RCC 7860 (cell line): ENCODE results near the gene GRAMD1B.
"Not testable (repeated sequence)": the region's sequence is repeated elsewhere in the genome, so short reads cannot be mapped to it uniquely, and the experiment has no call there.

Experiments
- DNase-seq: peaks from one replicate; pipeline ENCODE4 v3.0.0-alpha.2; 2015; ENCODE audit warnings: low spot score
- FAIRE-seq: peaks from 2 replicates; lab custom pipeline; 2012; peaks lifted over from hg19 to GRCh38; lab: Jason Lieb, UNC

GRAMD1B gene

DNA sequence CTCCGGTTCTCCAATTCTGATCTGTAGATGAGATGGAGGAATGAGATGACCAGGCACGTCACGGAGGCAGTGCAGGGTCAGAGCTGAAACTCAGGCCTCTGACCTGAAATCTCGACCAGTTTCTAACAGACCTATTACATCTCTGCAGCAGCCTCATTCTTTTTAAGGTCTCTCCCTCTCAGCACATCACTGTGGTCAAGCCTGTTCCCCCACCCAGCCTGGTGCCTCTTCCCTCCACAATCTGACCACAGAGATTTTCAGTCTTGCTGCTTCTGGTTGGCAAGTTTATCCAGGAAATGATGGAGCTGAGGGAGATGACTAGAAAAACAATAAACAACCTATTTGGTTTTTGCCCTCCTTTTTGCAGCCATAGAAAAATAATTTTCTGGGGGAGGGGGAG is 9.5 kb downstream of the GRAMD1B start:
- no peak for FAIRE-seq
- no peak for DNase-seq

- DNase-seq = no peak
- no peak for FAIRE-seq
Observed at GRCh38 chr11:123441161-123441560, 11.1 kb downstream of the GRAMD1B start.

DNA sequence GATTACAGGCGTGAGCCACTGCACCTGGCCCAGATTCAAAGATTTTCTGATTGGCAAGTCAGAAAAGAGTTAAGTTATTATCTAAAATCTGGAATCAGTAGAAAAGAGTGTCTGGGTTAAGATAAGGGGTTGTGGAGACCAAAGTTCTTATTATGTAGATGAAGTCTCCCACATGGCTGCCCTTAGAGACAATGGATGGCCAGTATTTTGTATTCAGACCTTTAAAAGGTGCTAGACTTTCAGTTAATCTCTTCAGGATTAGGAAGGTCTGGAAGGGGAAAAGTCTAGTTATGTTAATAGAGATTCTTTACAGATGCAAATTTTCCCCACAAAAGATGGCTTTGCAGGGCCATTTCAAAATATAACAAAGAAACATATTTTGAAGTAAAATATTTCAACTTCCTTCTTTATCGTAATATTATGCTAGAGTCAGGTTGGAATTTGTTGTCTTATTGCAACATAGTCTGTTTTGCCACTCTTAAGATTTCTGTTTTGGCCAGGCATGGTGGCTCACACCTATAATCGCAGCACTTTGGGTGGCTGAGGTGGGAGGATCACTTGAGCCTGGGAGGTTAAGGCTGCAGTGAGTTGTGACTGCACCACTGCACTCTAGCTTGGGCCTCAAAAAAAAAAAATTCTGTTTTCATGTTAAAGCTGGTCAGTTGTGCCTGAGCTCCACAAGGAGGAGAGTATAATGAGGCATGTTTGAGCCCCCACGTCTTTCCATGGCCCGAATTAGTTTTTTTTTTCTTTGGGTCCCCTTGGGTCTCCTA is 14.0 kb downstream of the GRAMD1B start:
- FAIRE-seq = no peak

DNA sequence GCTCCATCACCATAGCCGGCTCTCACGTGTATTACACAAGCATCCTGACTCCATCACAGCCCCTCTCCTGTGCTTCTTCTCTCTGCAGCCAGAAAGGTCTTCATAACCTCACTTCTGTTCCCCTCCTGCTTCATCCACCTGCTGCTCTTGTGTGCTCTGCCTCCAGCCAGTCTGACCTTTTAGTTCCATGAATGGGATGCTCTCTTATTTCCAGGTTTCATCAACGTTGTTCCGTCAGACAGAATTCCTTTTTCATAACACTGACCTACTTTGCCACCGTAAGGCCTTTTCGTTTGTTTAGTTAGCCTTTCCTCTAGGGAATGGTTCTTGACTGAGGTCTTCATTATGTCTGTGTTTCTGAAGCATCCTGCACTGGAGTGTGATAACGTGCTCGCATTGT is 18.8 kb downstream of the GRAMD1B start:
- DNase-seq = no peak
- FAIRE-seq = no peak

More for the DNA sequence above, 14.0 kb downstream of the GRAMD1B start:
- no peak for DNase-seq

- FAIRE-seq (no peak), DNase-seq (no peak)
Observed at GRCh38 chr11:123449436-123449835, 19.4 kb downstream of the GRAMD1B start.

DNA sequence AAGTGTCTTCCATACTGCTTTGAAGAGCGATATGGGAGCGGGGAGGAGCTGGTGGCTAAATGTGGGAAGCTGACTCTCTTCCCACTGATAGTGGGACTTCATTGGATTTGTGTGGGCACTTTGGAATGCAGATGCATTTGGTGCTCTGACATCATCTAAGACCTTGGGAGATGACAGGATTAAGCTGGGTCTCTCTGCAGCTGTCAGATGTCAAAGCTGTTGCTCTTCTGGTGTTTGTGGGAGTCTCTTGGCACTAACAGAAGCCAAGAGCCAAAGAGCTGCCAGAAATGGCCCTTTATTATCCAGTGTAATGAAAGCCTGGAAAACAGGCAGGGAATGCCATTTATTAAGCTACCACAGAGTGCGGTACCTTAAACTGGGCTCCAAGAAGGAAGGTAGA is 20.6 kb downstream of the GRAMD1B start:
- FAIRE-seq (no peak), DNase-seq (no peak)

- FAIRE-seq (no peak), DNase-seq (no peak)
Observed at GRCh38 chr11:123451183-123451781, 21.2 kb downstream of the GRAMD1B start.

GRCh38 chr11:123452794-123453193 is 22.7 kb downstream of the GRAMD1B start:
- DNase-seq (no peak), FAIRE-seq (no peak)

- FAIRE-seq = no peak
Observed at GRCh38 chr11:123454060-123454651, 24.1 kb downstream of the GRAMD1B start.

GRCh38 chr11:123454796-123455195 is 24.7 kb downstream of the GRAMD1B start:
- DNase-seq (no peak), FAIRE-seq (no peak)

More at GRCh38 chr11:123454060-123454651, 24.1 kb downstream of the GRAMD1B start:
- DNase-seq = no peak

DNA sequence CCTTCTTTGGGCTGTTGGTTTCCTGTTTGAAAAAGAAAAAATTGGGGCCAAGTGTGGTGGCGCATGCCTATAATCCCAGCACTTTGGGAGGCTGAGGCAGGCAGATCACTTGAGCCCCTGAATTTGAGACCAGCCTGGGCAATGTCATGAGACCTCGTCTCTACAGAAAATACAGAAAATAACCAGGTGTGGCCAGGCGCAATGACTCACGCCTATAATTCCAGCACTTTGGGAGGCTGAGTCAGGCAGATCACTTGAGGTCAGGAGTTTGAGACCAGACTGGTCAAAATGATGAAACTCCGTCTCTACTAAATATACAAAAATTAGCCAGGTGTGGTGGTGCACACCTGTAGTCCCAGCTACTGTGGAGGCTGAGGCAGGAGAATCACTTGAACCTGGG is 26.4 kb downstream of the GRAMD1B start:
- not testable (repeated sequence) for FAIRE-seq, DNase-seq

GRCh38 chr11:123457187-123457770 is 27.2 kb downstream of the GRAMD1B start:
- DNase-seq = no peak
- FAIRE-seq = no peak

GRCh38 chr11:123458501-123458900 is 28.4 kb downstream of the GRAMD1B start:
- DNase-seq = no peak
- no peak for FAIRE-seq

DNA sequence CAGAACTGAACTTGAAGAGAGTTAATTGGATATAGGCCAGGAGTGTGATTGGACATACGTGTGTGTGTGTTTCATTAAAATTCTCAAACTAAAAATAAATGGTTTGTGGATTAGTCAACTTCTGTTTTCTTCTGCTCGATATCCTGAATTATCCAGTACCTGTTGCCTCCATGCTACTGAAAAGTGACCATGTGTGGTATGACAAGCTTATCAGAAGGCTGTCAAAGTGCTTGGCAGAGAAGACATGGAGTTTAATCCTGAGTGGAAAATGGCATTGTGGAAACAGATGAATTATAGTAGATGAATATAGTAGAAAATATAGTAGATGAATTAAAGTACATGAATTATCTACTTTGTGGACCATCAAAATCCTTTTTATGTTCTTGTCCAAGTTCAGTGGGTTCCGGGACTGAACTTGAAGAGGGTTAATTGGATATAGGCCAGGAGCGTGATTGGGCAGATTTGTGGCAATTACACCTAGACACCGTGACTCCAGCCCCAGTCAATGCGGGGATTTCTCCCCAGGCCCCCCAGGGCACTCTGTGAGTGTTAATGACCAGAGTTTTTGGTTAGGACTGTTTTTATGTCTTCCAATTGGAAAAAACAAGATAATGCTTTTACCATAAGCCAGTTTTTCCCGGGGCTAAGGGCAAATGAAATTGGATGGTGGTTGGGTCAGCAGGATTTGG is 30.1 kb downstream of the GRAMD1B start:
- DNase-seq (no peak), FAIRE-seq (no peak)

DNA sequence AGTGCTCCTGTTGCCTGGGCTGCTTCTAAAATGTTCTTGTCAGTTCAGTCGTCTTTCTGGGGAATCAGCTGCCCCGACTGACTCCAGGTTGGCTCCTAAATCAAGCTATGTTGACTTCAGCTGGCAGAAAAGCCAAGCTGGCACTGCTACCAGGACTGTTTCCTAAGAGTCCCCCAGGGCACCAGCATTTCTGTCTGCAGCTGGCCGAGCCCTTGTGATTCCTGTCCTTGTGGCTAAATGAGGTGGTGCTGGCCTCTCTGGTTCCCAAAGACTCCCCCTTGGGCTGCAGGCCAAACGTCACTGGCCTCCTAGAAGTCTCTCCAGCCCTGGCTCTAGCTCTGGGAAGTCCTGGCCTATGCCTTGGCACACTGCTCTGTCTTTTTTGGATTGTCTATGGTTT is 31.1 kb downstream of the GRAMD1B start:
- FAIRE-seq (no peak), DNase-seq (no peak)

DNA sequence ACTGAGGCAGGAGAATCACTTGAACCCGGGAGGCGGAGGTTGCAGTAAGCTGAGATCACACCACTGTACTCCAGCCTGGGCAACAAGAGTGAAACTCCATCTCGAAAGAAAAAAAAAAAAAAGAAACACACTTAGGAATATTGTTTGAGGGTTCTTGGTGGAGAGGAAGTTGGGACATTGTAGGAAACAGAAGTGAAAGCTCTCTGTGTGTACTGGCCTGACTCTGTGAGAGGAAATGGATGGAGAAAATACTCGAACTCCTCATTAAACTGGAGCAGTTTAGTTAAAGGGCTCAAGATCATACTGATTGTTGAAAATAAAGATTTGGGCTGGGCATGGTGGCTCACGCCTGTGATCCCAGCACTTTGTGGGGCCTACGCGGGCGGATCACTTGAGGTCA is 35.6 kb downstream of the GRAMD1B start:
- not testable (repeated sequence) for FAIRE-seq, DNase-seq

GRCh38 chr11:123466172-123466571 is 36.1 kb downstream of the GRAMD1B start:
- not testable (repeated sequence) for DNase-seq, FAIRE-seq

DNA sequence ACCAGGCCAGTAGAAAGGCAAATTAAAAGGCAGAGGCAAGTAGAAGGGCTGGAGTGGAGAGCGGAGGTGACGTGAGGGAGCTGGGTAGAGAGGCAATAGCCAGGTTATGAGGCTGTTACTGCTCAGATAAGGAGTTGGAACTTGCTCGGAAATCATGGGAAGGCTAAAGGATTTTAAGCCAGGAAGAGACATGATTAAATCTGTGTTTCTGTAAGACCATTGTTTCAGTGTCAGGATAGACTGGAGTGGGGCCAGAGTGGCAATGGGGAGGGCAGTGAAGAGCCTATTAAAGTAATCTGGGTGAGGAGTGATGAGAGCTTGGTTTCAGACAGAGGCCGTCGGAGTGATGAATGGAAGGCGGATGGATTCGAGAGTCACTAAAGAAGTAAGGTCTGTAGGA is 39.0 kb downstream of the GRAMD1B start:
- FAIRE-seq (no peak), DNase-seq (no peak)

DNA sequence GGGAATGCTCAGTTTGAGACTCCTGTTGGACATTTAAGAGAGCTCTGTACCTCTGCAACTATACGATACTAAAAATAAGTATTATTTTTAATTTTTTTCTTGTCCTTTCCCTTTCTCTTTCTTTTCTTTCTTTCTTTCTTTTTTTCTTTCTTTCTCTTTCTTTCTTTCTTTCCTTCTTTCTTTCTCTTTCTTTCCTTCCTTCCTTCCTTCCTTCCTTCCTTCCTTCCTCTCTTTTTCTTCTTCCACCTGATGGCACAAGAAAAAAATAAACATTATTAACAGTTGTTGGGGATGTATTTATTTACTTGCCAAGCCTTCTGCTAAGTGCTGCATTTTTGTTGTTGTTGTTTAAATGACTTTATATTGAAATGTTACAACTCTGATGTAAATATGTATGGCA is 39.5 kb downstream of the GRAMD1B start:
- FAIRE-seq (no peak), DNase-seq (no peak)

DNA sequence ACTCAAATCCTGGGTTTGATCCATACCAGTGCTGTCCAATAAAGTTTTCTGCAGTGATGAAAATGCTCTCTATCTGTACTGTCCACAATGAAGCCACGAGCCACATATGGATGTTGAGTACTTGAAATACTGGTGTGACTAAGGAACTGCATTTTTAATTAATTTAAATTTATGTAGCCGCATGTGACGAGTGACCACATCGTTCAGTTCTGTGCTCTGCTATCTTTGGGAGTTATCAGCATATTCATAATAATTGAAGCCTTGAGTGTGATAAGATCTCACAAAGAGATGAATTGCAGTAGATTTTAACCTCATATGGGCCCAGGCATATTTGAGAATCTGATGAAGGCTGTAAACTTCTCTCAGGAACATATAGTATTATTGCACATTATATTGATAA is 40.8 kb downstream of the GRAMD1B start:
- no peak for DNase-seq
- FAIRE-seq = no peak
